Ovary (tissue), 9 donors: Measurements from ENCODE around the gene SETD7. TPM values are rescaled to one million over a fixed set of nuclear protein-coding genes. Genes with fewer than 3 reads are reported as not detected.

Experiments used
- DNase-seq, 5 donors: peaks; one replicate each; pipeline ENCODE4 v3.0.0-alpha.2; 2019 to 2020
- H3K27ac ChIP-seq, 2 donors: fragments of 200-600 bp; one replicate each; pipeline versions ENCODE4 v1.5.1 to v1.8.0; 2019 to 2022
- H3K27me3 ChIP-seq: fragments of 200-600 bp; one replicate; pipeline ENCODE4 v1.8.0; 2022
- H3K36me3 ChIP-seq: fragments of 200-600 bp; sonication (generic); one replicate; pipeline ENCODE4 v1.5.1; 2019
- H3K4me1 ChIP-seq: one replicate; pipeline ENCODE4 v1.8.1; 2013; ENCODE audit warnings: mild to moderate bottlenecking, moderate library complexity; ENCODE audit not compliant: insufficient read depth
- H3K4me3 ChIP-seq: fragments of 200-600 bp; sonication (generic); one replicate; pipeline ENCODE4 v1.5.1; 2017
- H3K9me3 ChIP-seq, 2 donors: fragments of 200-600 bp in 1 of 2; sonication (generic) in 1 of 2; one replicate each; pipeline versions ENCODE4 v1.5.1 to v1.8.1; 2013 to 2019; ENCODE audit warnings: mild to moderate bottlenecking in 1 of 2, moderate library complexity in 1 of 2
- CTCF ChIP-seq, 3 donors: fragments of 450-650 bp in 2 of 3; fragments of 200-600 bp in 1 of 3; IDR thresholded peaks; one replicate each; pipeline versions ENCODE4 v1.5.1 to v1.8.0; 2016 to 2022; ENCODE audit warnings: antibody characterized with exemption in 3 of 3, mild to moderate bottlenecking in 1 of 3
- EP300 ChIP-seq: sonication (generic); formaldehyde crosslinking; IDR thresholded peaks from one replicate; pipeline ENCODE4 v1.6.1; 2017; ENCODE audit warnings: antibody characterized with exemption
- POLR2A ChIP-seq: fragments of 450-650 bp; IDR thresholded peaks from one replicate; pipeline ENCODE4 v1.6.1; 2017; ENCODE audit warnings: antibody characterized with exemption, mild to moderate bottlenecking, moderate library complexity
- WGBS, 3 donors: extraction: QIAGEN DNeasy Blood & Tissue Kit in 1 of 3; methylation state at CpG; one replicate each; pipeline versions ENCODE4 v1.1.5 to v1.1.7; 2013 to 2017; 5-methylcytosine and 5-hydroxymethylcytosine counted together
- intact Hi-C, 4 donors: fragments of 100-400 bp; cut with DNase I; formaldehyde crosslinking; loops; one replicate each; pipeline versions ENCODE4 v1.11.0 to v1.15.1; 2022 to 2023
- polyA plus RNA-seq, 2 donors: library from polyadenylated mRNA; stranded (reverse); fragments of 200-250 nt in 1 of 2; fragments of 350-450 nt in 1 of 2; fragmentation: Illumina TruSeq in 1 of 2; extraction: RNeasy Lipid Tissue Mini Kit (QIAGEN cat#74804) in 1 of 2; gene quantifications; one replicate each; pipeline ENCODE4 v1.2.3, GENCODE V29; 2013 to 2014
- total RNA-seq, 7 donors: library from RNA; depleted of rRNA in 2 of 7; stranded (reverse); fragments of >200 nt in 2 of 7; fragmentation: NEBNext Ultra II Directional in 3 of 7; extraction: Animal tissue kit (Norgen Biotek cat#: 25700) in 3 of 7; gene quantifications; one replicate each; pipeline versions ENCODE4 v1.1.0 to v1.2.4, GENCODE V29; 2016 to 2023
- donor health status: DM: no; HTN: no; CAD: no; lungs with moderate emphysema.
- donor health status: DM: no; HTN: no; CAD: no.
- donor health status: Bipolar disorder and iron deficiency.
- donor health status: DM: yes; HTN: yes; CAD: no.
- donor health status: DM: no; HTN: no; CAD: no.
- donor health status: DM: yes; HTN: yes; CAD: no.

Gene SETD7
- total and polyA plus RNA-seq, 9 donors: 14.3 to 52.4 (median 32.8) TPM

- Histone ChIP-seq H3K36me3 (no peaks in the 10 kb centered on the region), H3K27ac (no peak overlapping the region), H3K4me3 (no peak overlapping the region), H3K9me3 (no peaks in the 10 kb centered on the region), H3K27me3 (no peaks in the 10 kb centered on the region), H3K4me1 (peaks cover 1% of the 10 kb centered on the region)
- no peak for DNase-seq
- intact Hi-C loops: no loop called here
- WGBS, 3 donors: 96 to 98% (median 97%) methylated on average over 2 of the region's 2 CpGs
- no peak for TF ChIP-seq CTCF (IDR thresholded peaks at IDR 0.05)
- TF ChIP-seq POLR2A: no peak
- TF ChIP-seq EP300: no peak
Observed at GRCh38 chr4:139540161-139540560, 15.9 kb downstream of the SETD7 start.

GRCh38 chr4:139537292-139537691 is 18.7 kb downstream of the SETD7 start:
- Histone ChIP-seq H3K9me3 (no peaks in the 10 kb centered on the region), H3K36me3 (no peaks in the 10 kb centered on the region), H3K4me3 (no peak overlapping the region), H3K27ac (no peak overlapping the region), H3K27me3 (no peaks in the 10 kb centered on the region), H3K4me1 (peaks cover 1% of the 10 kb centered on the region)
- DNase-seq: no peak
- TF ChIP-seq CTCF (IDR thresholded peaks at IDR 0.05): no peak
- TF ChIP-seq EP300: no peak
- no peak for TF ChIP-seq POLR2A
- intact Hi-C loops: no loop called here
- 89 to 94% (median 92%) methylated on average over 7 of the region's 7 CpGs for WGBS, 3 donors

GRCh38 chr4:139535871-139536234 is 20.2 kb downstream of the SETD7 start:
- TF ChIP-seq CTCF (IDR thresholded peaks at IDR 0.05): no peak
- TF ChIP-seq POLR2A: no peak
- TF ChIP-seq EP300: no peak
- no peaks in the 10 kb centered on the region for H3K36me3 ChIP-seq
- DNase-seq: no peak
- H3K27ac ChIP-seq: no peak overlapping the region
- no peaks in the 10 kb centered on the region for H3K27me3 ChIP-seq
- peaks cover 1% of the 10 kb centered on the region for H3K4me1 ChIP-seq
- H3K4me3 ChIP-seq: no peak overlapping the region
- intact Hi-C loops: no loop called here
- H3K9me3 ChIP-seq: no peaks in the 10 kb centered on the region
- WGBS, 3 donors: 85 to 91% (median 87%) methylated on average over 5 of the region's 5 CpGs

GRCh38 chr4:139535228-139535870 is 20.7 kb downstream of the SETD7 start:
- H3K27me3 ChIP-seq: no peaks in the 10 kb centered on the region
- no peak overlapping the region for H3K4me3 ChIP-seq
- WGBS, 3 donors: 90 to 95% (median 91%) methylated on average over 2 of the region's 2 CpGs
- H3K36me3 ChIP-seq: no peaks in the 10 kb centered on the region
- intact Hi-C loops: no loop called here
- H3K27ac ChIP-seq: no peak overlapping the region
- DNase-seq: no peak
- no peaks in the 10 kb centered on the region for H3K4me1 ChIP-seq
- TF ChIP-seq POLR2A: no peak
- no peak for TF ChIP-seq EP300
- TF ChIP-seq CTCF (IDR thresholded peaks at IDR 0.05): no peak
- H3K9me3 ChIP-seq: no peaks in the 10 kb centered on the region
